GM20000 (cell line): ENCODE results near the gene NEGR1.

ENCODE experiments used
- DNase-seq: peaks from one replicate; pipeline ENCODE4 v3.0.0; 2012; ENCODE audit warnings: low spot score
- CTCF ChIP-seq: IDR thresholded peaks from 2 replicates; pipeline ENCODE4 v1.5.1; 2012; ENCODE audit warnings: mild to moderate bottlenecking, control low read depth; ENCODE audit errors: extremely low read depth, missing control alignments

Gene NEGR1

GRCh38 chr1:71473331-71473730 lies 809.0 kb downstream of the NEGR1 start:
- DNase-seq = no peak
- TF ChIP-seq CTCF = no peak

GRCh38 chr1:71465093-71465492 lies 817.2 kb downstream of the NEGR1 start:
- no peak for DNase-seq
- TF ChIP-seq CTCF = no peak

- DNase-seq = no peak
- TF ChIP-seq CTCF = no peak
These were observed 818.3 kb downstream of the NEGR1 start for GRCh38 chr1:71464016-71464415.

- no peak for DNase-seq
- no peak for TF ChIP-seq CTCF
These were observed 819.2 kb downstream of the NEGR1 start for GRCh38 chr1:71463144-71463543.

- DNase-seq = no peak
- no peak for TF ChIP-seq CTCF
These were observed 820.1 kb downstream of the NEGR1 start for GRCh38 chr1:71462247-71462646.

- DNase-seq = no peak
- TF ChIP-seq CTCF = no peak
These were observed 820.9 kb downstream of the NEGR1 start for GRCh38 chr1:71461416-71461815.

- no peak for DNase-seq
- no peak for TF ChIP-seq CTCF
These were observed 833.9 kb downstream of the NEGR1 start for GRCh38 chr1:71448444-71448843.
